Myocyte (in vitro differentiated cells): ENCODE results near the gene GPR89B. TPM values are rescaled to one million over a fixed set of nuclear protein-coding genes. Genes with fewer than 3 reads are reported as not detected.
"Not testable (repeated sequence)": the region's sequence is repeated elsewhere in the genome, so short reads cannot be mapped to it uniquely, and the experiment has no call there.

Source experiments
- DNase-seq: peaks from one replicate; pipeline ENCODE4 v3.0.0-alpha.2; 2012; ENCODE audit warnings: low read depth
- total RNA-seq: library from RNA; depleted of rRNA; stranded (reverse); fragments of >200 nt; gene quantifications from 2 replicates; pipeline ENCODE4 v1.2.3, GENCODE V29; 2014

GPR89B gene
- total RNA-seq, 1 donor from 2014 or later: 39.5 TPM

DNA sequence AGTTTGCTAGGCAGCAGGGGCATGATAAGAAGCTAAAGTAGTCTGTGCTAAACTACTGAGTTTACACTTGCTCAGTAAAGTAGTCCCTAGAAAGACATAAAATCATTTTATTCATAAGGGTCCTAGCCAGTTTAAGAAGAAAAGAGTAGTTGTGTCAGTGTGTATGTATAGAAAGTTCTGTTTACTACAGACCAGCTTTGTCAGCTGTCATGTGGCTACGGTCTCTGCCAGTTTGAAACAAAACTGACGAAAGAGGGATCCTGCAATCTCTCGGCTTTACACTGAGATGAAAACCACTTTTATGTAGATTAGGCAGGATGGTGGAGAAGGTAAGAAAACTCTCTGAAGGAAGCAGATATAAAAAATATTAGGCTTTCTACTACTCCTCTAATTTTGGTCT lies 7.1 kb downstream of the GPR89B start:
- DNase-seq: not testable (repeated sequence)

DNA sequence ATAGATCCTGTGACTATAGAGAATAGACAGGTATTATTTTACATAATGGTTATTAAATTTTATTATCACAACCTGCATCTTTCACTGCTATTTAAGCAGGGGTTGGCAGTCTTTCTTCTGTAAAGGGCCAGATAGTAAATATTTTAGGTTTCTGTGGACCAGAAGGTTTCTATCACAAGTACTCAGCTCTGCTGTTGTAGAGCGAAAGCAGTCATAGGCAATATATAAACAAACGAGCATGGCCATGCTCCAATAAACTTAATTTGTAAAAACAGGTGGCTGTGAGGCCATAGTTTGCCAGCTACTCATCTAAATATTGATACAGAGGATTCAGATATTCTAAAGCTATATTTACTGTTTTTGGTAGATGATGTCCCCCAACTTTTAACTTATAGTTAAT lies 12.2 kb downstream of the GPR89B start:
- not testable (repeated sequence) for DNase-seq

GRCh38 chr1:147942563-147942962 lies 14.3 kb downstream of the GPR89B start:
- not testable (repeated sequence) for DNase-seq

DNA sequence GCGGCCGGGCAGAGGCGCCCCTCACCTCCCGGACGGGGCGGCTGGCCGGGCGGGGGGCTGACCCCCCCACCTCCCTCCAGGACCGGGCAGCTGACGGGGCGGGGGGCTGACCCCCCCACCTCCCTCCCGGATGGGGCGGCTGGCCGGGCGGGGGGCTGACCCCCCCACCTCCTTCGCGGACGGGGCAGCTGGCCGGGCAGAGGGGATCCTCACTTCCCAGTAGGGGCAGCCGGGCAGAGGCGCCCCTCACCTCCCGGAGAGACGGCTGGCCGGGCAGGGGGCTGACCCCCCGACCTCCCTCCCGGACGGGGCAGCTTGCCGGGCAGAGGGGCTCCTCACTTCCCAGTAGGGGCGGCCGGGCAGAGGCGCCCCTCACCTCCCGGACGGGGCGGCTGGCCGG lies 21.3 kb downstream of the GPR89B start:
- DNase-seq: not testable (repeated sequence)

GRCh38 chr1:147958906-147959305 lies 30.7 kb downstream of the GPR89B start:
- not testable (repeated sequence) for DNase-seq

DNA sequence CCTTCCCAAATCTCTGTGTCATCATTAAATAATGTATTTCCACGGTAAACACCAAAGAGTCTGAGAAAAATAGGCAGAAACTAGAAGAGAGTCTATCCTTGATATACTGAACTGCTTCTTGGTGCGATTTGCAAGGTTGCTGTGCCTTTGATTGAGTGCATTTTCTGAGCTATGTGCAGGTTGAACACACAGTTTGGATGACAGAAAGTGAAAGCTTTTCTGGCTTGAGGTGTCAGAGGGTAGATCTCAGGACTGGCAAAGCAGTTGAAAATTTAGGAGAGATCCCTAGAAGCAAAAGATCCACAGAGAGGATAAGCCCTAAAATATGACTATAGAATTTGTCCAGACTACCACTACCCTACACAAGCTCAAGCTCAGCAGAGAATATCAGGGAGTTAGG lies 31.5 kb downstream of the GPR89B start:
- DNase-seq: not testable (repeated sequence)

DNA sequence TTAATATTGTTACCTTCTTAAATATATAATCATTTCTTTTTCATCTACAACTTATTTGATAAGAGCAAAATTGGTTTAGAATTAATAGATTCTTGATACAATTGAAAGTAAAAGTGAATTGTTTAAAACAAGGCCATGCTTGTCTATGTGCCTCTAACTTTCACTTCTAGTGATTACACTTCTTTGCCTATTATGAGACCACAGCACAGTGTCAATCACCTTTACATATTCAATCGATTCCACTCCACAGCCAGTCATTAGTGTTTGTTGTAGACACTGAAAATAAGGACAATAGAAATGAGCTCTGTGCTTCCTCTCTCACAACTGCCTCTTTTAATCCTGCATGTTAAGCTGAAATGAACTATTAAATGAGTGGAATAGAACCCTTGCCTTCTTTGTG lies 36.4 kb downstream of the GPR89B start:
- DNase-seq: not testable (repeated sequence)

DNA sequence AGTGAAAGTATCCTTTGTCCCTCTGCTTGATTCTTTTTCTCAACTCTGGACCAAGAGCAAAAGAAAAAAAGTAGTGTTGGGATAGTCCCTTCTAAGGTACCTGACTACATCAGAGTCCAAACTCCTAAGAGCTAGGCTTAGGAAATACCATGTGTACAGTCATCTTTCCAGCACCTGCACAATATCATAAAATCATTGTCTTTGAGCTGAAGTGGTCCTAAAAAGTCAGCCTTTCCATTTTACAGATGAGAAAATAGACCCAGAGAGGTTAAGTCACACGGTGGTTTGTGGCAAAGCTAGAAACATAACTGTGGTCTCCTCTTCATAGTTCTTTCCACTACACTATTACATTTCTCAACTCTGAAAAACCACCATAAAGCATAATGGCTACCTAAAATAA lies 38.4 kb downstream of the GPR89B start:
- DNase-seq: not testable (repeated sequence)

- not testable (repeated sequence) for DNase-seq
Observed at GRCh38 chr1:147978896-147979651, 50.9 kb downstream of the GPR89B start.

DNA sequence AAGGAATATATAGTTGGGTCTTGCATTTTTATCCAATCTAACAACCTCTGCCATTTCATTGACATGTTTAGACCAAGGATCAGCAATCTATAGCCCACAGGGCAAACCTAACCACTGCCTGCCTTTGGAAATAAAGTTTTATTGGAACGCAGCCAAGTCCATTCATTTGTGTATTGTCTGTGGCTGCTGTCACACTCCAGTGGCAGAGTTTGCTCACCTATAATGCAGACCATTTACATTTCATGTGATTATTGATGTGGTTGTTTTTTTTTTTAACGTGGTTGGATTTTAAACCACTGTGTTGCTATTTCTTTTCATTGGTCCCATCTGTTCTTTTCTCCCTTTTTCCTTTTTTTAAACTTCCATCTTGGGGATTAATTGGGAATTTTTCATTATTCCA lies 57.2 kb downstream of the GPR89B start:
- not testable (repeated sequence) for DNase-seq

- DNase-seq: not testable (repeated sequence)
Observed at GRCh38 chr1:147987893-147988292, 59.7 kb downstream of the GPR89B start.

GRCh38 chr1:147992916-147993315 lies 64.7 kb downstream of the GPR89B start:
- DNase-seq: not testable (repeated sequence)

GRCh38 chr1:147993400-147993799 lies 65.2 kb downstream of the GPR89B start:
- DNase-seq: not testable (repeated sequence)

DNA sequence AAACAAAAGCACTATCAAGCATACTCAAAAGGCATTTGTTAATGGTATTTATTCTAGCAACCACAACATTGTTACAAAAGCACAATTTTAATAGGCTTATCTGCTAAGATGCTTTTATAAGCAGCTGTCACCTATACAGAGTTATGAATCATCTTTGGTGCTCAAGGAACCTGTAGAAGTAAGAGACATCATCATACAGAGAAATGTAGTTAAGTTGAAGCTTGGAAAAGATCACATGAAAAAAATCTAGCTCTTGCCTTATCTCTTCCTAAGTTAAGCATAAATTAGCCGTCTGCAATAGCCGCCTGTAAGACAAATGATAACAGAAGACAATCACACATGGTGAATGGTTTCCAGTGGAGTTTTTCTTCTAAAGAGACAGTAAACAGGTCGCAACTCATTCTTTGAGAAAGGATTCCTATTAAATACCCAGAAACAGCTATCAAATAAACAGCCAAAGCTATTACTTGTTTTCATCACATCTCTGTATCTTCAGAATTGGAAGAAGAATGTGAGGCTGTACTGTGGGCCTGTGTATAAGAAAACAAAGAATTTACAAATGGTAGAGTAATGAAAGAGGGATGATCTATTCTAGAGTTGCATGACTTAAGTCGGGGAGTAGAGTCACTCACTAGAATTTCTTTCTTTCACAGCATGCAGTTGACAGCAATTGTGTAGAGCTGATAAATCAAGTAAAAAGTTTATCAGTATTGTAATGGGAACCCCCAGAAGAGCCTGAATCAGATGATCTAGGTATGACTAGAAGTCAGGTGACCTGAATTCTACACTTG lies 65.8 kb downstream of the GPR89B start:
- DNase-seq: not testable (repeated sequence)

GRCh38 chr1:147996088-147996487 lies 67.9 kb downstream of the GPR89B start:
- DNase-seq: not testable (repeated sequence)

- DNase-seq: not testable (repeated sequence)
Observed at GRCh38 chr1:148007724-148008123, 79.5 kb downstream of the GPR89B start.

DNA sequence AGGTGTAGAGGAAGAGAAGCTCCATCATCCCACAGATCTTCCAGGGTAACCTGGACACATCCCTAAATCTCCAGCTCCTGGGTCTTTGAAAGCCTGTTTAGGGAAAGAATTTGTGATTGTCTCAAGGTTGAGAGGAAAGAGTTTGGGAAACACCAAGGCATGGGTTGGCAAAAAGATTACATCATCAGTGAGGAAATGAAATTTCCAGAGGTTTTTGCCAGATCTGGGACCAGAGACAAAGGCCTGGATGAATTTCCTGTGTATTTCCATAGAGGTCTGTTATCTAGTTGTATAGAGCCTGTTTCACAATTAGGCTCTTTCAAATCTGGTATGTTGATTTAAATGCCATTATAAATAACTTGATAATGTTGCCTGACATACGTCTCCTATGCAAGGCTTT lies 82.3 kb downstream of the GPR89B start:
- DNase-seq: no peak

DNA sequence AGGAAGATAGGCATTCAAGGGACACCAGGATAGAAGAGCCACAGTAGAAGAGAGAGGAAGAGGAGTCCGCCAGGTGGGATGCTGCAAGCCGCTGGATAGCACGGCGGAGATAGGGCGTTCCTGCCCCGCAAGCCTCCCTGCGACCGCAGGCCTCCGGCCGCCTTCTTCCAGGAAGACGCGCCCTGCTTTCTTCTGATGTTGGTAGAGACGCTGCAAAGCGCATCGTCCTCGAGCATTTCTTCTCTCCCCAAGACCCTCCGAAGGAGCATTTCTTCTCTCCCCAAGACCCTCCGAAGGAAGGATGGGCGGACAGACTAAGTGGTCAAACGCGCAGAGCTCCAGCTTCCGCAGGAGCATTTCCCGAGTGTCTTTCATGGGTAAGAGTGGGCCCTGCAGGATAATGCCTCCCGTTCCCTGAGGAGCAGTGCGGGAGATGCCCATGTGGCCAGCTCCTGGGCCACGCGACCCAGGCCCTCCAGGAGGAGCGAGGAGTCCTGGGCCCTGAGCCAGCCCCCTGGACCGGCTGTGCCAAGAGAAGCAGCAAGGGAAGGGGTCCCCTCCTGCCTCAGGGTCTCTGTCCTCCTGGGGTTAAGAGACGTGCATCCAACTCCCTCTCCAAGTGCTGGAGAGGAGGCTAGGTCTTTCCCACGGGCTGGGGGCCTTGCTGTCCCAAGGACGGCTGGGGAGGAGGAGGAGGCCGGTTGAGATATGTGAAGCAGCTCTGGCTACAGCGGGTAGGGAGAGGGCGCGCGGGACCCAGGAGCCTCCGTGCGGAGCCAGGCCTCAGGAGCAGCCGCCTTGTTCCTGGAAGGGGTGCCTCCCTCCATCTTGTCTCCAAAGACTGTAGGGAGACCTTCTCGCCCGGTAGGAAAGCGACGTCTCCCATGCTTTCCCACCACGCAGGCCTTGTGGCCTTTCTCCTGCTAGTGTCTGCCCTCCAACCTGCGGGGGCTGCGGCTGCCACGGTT lies 85.2 kb downstream of the GPR89B start:
- DNase-seq: not testable (repeated sequence)

DNA sequence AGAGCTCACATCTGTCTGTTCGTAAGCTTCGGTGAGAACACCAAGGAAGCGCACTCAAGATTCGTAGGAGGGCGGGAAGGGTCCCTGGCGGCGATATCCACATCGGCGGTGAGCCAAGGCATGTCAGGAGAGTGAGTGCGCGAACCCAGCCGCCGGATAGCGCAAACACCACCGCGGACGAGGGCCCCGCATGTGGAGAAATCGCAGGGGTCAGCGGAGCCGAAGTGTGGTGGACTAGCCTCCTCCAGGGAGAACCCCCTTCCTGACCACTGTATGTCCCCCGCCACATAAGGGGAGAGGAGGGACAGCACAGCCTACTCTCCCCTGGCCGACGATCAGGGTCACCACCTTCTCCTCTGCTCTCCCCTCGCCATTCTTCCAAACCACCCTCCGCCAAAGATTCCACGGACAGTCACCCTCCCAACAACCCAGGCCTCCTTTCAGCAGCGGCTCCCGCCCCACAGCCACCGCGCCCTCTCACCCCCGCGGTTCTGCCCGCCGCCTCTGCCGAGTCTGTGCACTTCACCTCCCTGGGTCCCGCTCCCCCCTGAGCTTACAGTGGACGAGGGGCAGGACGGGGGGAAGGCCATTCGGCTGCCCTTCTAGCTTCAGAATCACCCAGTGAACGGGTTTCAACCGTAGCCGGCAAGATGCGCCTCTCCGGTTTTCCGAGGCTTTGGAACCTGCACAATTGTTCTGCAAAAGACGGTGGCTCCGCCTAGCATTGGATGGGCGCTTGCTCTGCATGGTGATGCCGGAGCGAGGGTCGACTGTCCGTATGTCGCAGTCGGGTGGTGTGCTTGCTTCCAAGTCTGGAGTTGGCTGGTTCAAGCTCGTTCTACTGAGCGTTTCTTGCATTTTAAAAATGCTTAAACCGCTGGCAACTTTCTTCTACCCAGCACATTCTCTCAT lies 86.3 kb downstream of the GPR89B start:
- DNase-seq: not testable (repeated sequence)

GRCh38 chr1:148024918-148025317 lies 96.7 kb downstream of the GPR89B start:
- not testable (repeated sequence) for DNase-seq
